Vagina (tissue), 2 donors: ENCODE measurements around the gene DDIT3.

Experiments
- CTCF ChIP-seq, 3 experiments: fragments of 450-650 bp in 2 of 3; fragments of 200-600 bp in 1 of 3; sonication (generic) in 1 of 3; IDR thresholded peaks; one replicate each; pipeline ENCODE4 v1.5.1; 2017 to 2019; ENCODE audit warnings: antibody characterized with exemption in 3 of 3, mild to moderate bottlenecking in 2 of 3, moderate library complexity in 2 of 3
- POLR2A ChIP-seq, 2 donors: fragments of 450-650 bp; IDR thresholded peaks; one replicate each; pipeline ENCODE4 v1.6.1; 2017; ENCODE audit warnings: antibody characterized with exemption in 2 of 2, mild to moderate bottlenecking in 2 of 2, moderate library complexity in 2 of 2

GRCh38 chr12:57528831-57529555, 8.7 kb upstream of the DDIT3 start:
- no peak for TF ChIP-seq CTCF (IDR thresholded peaks at IDR 0.05)
- no peak for TF ChIP-seq POLR2A (IDR thresholded peaks at IDR 0.05)
